MCF 10A (cell line): Measurements from ENCODE around the gene TRAPPC8. TPM values are rescaled to one million over a fixed set of nuclear protein-coding genes. Genes with fewer than 3 reads are reported as not detected.

ENCODE experiments used
- BruUV-seq: library from RNA; stranded (reverse); fragments of 400-500 nt; replicated peaks from 2 replicates; lab custom pipeline; 2021; lab: Mats Ljungman, UMichigan
- CTCF ChIA-PET: fragments of 300-600 bp; sonication (Branson Sonifier 250); formaldehyde crosslinking; extraction: SDS; loops from one replicate; lab custom pipeline; 2021; ENCODE audit warnings: antibody characterized with exemption, inconsistent platforms; lab: Yijun Ruan, JAX
- POLR2A ChIA-PET: fragments of 300-600, 350-650 bp; sonication (Branson Sonifier 250); formaldehyde crosslinking; extraction: SDS; loops from one replicate; lab custom pipeline; 2020; ENCODE audit warnings: antibody characterized with exemption, inconsistent platforms; lab: Yijun Ruan, JAX
- DNase-seq: peaks from one replicate; pipeline ENCODE4 v3.0.0-alpha.2; 2018; ENCODE audit not compliant: unreplicated experiment
- H3K27ac Mint-ChIP-seq: one replicate; pipeline ENCODE4 v1.8.0; 2022; ENCODE audit warnings: mild to moderate bottlenecking, low read depth, mixed read lengths; ENCODE audit not compliant: unreplicated experiment
- H3K27me3 Mint-ChIP-seq: one replicate; pipeline ENCODE4 v1.8.0; 2022; ENCODE audit warnings: mixed read lengths; ENCODE audit not compliant: insufficient read depth, unreplicated experiment
- H3K36me3 Mint-ChIP-seq: one replicate; pipeline ENCODE4 v1.8.0; 2022; ENCODE audit warnings: mild to moderate bottlenecking, moderate library complexity, mixed read lengths; ENCODE audit not compliant: insufficient read depth, unreplicated experiment
- H3K4me1 Mint-ChIP-seq: one replicate; pipeline ENCODE4 v1.8.0; 2022; ENCODE audit warnings: mixed read lengths; ENCODE audit not compliant: insufficient read depth, unreplicated experiment
- H3K4me3 Mint-ChIP-seq: one replicate; pipeline ENCODE4 v1.8.0; 2022; ENCODE audit warnings: mild to moderate bottlenecking, moderate library complexity, mixed read lengths; ENCODE audit not compliant: unreplicated experiment
- H3K9me3 Mint-ChIP-seq: one replicate; pipeline ENCODE4 v1.8.0; 2022; ENCODE audit warnings: mixed read lengths; ENCODE audit not compliant: unreplicated experiment
- intact Hi-C: fragments of 100-400 bp; cut with micrococcal nuclease; formaldehyde crosslinking; loops from 2 replicates; pipeline ENCODE4 v1.14.1; 2022
- total RNA-seq: library from RNA; stranded (reverse); gene quantifications from 2 replicates; pipeline ENCODE4 v1.2.3, GENCODE V29; 2022
- TF ChIP-seq, protein P1 (sequence below): fragments of 200-600 bp; IDR thresholded peaks from one replicate; pipeline ENCODE4 v1.8.0; 2022; ENCODE audit warnings: antibody characterized with exemption, mild to moderate bottlenecking; ENCODE audit not compliant: unreplicated experiment

Gene TRAPPC8
- total RNA-seq, 1 experiment from 2014 or later, result 29.0 TPM

DNA sequence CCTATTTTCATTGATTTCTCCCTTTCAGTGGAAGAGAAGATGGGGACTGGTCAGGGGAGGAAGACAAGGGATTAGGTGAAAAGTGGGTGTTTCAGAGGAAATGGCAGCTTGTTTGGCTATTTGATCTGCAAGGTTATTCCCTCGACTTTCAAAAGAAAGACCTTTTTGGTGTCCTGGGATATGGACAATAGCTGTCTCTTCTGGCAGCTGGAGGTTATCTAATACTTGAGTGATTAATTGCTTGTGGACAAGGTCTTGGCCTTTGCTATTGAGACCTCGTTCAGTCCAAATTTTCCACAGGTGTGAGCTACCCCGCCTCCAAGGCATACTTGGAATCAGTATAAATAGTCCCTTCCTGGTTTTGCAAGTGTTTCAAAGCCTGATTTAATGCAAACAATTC lies 33.3 kb upstream of the TRAPPC8 start:
- Mint-ChIP-seq H3K27ac (no peak overlapping the region), H3K27me3 (no peaks in the 10 kb centered on the region), H3K36me3 (no peaks in the 10 kb centered on the region), H3K9me3 (peaks cover 36% of the 10 kb centered on the region), H3K4me3 (no peak overlapping the region), H3K4me1 (no peaks in the 10 kb centered on the region)
- intact Hi-C loops, result loop anchor here (5.0 kb wide), 1 partner anchor 419 kb away; no protein-coding TSS in a partner anchor
- ChIA-PET POLR2A (no interaction called here), CTCF (interaction anchor here (0.5 to 2.1 kb wide), 8 partner anchors 11 to 238 kb away, joined by 3 to 6 read pairs (median 3); partner anchors contain the start of gene TRAPPC8)
- DNase-seq, result no peak
- no TSS peak for BruUV-seq
- TF ChIP-seq, protein P1, sequence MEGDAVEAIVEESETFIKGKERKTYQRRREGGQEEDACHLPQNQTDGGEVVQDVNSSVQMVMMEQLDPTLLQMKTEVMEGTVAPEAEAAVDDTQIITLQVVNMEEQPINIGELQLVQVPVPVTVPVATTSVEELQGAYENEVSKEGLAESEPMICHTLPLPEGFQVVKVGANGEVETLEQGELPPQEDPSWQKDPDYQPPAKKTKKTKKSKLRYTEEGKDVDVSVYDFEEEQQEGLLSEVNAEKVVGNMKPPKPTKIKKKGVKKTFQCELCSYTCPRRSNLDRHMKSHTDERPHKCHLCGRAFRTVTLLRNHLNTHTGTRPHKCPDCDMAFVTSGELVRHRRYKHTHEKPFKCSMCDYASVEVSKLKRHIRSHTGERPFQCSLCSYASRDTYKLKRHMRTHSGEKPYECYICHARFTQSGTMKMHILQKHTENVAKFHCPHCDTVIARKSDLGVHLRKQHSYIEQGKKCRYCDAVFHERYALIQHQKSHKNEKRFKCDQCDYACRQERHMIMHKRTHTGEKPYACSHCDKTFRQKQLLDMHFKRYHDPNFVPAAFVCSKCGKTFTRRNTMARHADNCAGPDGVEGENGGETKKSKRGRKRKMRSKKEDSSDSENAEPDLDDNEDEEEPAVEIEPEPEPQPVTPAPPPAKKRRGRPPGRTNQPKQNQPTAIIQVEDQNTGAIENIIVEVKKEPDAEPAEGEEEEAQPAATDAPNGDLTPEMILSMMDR, result no peak

DNA sequence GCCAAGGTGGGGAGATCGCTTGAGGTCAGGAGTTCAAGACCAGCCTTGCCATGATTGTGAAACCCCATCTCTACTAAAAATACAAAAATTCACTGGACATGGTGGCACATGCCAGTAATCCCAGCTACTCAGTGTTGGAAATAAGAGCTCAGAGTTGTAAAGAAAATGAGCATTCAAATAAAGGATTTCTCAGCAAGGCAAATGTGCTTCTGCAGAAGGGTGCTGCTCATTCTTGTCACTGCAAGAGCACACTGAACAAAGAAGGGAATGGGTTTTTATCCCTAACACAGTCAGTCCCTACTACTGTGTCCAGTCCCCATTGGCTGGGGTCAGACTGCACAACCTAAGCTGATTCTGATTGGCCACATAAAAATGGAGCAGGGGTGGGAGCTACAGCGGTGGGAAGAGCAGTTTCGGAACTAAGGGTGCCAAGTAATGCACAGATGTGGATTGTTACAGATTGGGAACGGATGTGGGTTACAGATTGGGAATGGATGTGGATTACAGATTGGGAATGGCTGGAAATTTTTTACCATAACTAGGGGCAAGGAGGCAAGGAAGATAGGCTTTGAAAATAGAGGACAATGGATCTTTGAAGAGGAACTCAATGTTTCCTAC lies 31.1 kb upstream of the TRAPPC8 start:
- Mint-ChIP-seq H3K9me3 (peaks cover 34% of the 10 kb centered on the region), H3K27ac (no peak overlapping the region), H3K36me3 (no peaks in the 10 kb centered on the region), H3K4me3 (no peak overlapping the region), H3K4me1 (no peaks in the 10 kb centered on the region), H3K27me3 (no peaks in the 10 kb centered on the region)
- intact Hi-C loops, result no loop called here
- ChIA-PET POLR2A (interaction anchor here (1.5 kb wide), 1 partner anchor 24 kb away, joined by 3 read pairs; no protein-coding TSS in a partner anchor), CTCF (interaction anchor here (0.6 to 1.2 kb wide), 3 partner anchors 98 to 732 kb away, joined by 3 read pairs; no protein-coding TSS in a partner anchor)
- TF ChIP-seq, protein P1, result no peak
- BruUV-seq, result no TSS peak
- DNase-seq, result no peak

DNA sequence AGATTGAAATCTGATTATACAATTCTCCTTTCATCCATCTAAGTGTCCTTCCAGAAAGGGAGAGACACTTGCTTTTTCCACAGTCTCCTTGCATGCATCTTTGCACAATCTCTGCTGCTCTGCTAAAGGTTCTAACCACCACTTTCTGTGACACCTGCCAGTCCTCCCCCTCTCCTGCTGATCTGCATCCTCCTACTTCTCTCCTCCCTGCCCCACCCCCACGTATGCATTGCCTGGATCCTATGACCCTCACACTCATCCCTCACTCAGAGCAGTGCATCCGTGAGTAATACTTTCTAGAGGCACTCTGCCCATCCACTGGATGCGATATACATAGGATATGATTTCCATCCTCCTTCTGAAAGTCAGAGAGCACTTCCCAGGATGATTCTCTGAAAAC lies 27.7 kb upstream of the TRAPPC8 start:
- H3K36me3 Mint-ChIP-seq, result no peaks in the 10 kb centered on the region
- no peak for DNase-seq
- no peak overlapping the region for H3K4me3 Mint-ChIP-seq
- H3K27me3 Mint-ChIP-seq, result no peaks in the 10 kb centered on the region
- no TSS peak for BruUV-seq
- ChIA-PET POLR2A (no interaction called here), CTCF (interaction anchor here (1.2 kb wide), 1 partner anchor 102 kb away, joined by 4 read pairs; no protein-coding TSS in a partner anchor)
- peaks cover 1% of the 10 kb centered on the region for H3K4me1 Mint-ChIP-seq
- TF ChIP-seq, protein P1, result no peak
- peaks cover 21% of the 10 kb centered on the region for H3K9me3 Mint-ChIP-seq
- H3K27ac Mint-ChIP-seq, result no peak overlapping the region
- intact Hi-C loops, result no loop called here

DNA sequence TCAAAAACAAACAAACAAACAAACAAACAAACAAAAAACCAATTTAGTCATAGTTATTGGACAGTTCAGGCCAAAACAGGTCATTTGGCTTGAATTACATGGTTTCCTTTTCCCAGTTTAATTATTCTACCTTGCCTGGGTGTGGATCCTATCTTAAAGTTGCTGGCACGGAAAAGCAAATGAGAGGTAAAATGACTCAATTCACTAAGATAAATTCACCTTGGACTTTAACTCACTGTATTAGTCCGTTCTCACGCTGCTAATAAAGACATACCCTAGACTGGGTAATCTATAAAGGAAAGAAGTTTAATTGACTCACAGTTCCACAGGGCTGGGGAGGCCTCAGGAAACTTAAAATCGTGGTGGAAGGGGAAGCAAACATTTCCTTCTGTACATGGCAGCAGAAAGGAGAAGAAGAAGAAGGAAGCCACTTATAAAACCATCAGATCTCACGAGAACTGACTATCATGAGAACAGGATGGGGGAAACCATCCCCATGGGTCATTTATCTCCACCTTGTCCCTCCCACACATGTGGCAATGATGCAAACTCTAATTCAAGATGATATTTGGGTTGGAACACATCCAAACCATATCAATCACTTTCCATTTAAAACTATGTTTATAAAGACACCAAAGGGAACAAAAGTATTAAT lies 22.5 kb upstream of the TRAPPC8 start:
- no TSS peak for BruUV-seq
- Mint-ChIP-seq H3K9me3 (no peaks in the 10 kb centered on the region), H3K36me3 (no peaks in the 10 kb centered on the region), H3K4me1 (peaks cover 5% of the 10 kb centered on the region), H3K27me3 (no peaks in the 10 kb centered on the region), H3K27ac (no peak overlapping the region), H3K4me3 (no peak overlapping the region)
- CTCF ChIA-PET, result interaction anchor here (0.9 to 1.1 kb wide), 2 partner anchors 12 to 55 kb away, joined by 3 to 4 read pairs; no protein-coding TSS in a partner anchor
- intact Hi-C loops, result no loop called here
- DNase-seq, result no peak
- POLR2A ChIA-PET, result no interaction called here
- TF ChIP-seq, protein P1, result no peak
